Right kidney (tissue), 1 donor: ENCODE data around the gene UPK3BL2.
"Not testable (repeated sequence)": the region's sequence is repeated elsewhere in the genome, so short reads cannot be mapped to it uniquely, and the experiment has no call there.

ENCODE experiments used
- DNase-seq: peaks from one replicate; pipeline ENCODE4 v3.0.0-alpha.2; 2016

Gene UPK3BL2

GRCh38 chr7:102532127-102532526, 11.4 kb downstream of the UPK3BL2 start:
- DNase-seq = not testable (repeated sequence)

DNA sequence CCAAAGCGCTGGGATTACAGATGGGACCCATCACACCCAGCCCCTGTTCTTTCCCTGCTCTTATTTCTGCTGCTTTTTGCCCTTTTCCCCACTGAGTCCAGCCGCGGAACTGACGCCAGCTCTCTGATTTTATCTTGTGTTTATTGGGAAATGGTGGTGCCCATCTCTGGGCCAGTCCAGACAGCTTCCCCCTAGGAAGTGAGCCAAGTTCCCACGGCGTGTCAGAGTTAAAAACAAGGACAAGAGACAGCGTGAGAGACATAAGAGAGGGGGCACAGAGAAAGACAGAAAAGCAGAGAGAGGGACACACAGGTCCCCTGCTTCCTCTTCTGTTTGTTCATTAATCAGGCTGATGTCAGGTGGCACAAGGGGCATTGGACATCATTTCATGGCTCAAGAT, 11.9 kb downstream of the UPK3BL2 start:
- not testable (repeated sequence) for DNase-seq

DNA sequence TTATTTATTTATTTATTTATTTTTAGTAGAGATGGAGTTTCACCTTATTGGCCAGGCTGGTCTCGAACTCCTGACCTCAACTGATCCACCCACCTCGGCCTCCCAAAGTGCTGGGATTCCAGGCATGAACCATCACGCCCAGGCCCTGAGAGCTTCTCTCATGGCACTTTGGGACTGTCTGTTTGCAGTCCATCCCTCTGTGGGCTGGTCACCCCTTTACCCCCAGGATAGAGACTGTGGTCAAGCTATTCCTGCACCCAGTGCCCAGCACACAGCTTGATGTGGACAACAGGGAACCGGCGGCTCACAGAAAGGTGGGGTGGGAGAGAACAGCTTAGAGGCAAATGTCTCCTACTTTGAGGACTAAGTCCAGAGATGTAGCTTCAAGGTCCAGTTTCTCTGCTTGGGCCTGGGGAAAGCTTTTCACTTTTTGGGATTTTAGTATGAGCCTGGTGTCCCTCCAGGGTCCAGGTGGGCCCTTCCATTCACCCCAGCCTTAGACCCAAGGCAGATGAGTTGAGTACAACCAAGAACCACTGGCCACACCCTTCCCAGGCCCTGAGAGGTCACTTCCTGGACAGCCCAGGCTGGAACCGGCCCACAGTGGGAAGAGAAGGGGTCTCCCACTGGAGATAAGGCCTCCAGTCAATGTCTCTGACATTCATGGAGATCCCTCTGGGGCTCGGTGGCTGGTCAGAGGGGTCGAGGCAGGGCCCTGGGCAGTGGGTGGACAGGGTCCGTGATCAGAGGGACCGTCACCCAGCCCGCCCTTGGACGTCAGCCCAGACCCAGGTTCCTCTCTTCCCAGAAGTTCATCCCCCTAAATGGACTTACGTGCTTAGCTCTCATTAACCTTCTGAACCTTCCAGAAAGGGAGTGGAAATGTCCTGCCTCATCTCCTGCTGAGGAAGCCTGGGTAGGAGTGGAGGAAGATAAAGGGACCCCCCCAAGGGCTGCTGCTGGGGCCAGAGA, 15.4 kb downstream of the UPK3BL2 start:
- not testable (repeated sequence) for DNase-seq

DNA sequence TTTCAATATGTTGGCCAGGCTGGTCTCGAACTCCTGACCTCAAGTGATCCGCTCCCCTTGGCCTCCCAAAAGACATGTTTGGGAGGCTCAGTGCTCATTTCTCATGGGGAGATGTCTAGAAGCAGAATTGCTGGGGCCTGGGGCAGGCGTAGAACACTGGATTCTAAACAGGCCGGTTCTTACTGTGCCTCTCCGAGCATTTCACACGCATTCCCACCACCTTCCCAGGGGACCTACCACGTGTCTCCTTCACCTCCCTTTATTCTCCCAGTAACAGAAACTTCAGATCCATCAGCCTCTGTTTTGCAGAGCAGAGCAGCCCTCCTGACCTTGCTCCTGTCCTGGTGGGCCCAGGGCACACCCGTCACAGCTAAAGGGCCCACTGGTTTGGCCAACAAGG, 16.3 kb downstream of the UPK3BL2 start:
- not testable (repeated sequence) for DNase-seq

DNA sequence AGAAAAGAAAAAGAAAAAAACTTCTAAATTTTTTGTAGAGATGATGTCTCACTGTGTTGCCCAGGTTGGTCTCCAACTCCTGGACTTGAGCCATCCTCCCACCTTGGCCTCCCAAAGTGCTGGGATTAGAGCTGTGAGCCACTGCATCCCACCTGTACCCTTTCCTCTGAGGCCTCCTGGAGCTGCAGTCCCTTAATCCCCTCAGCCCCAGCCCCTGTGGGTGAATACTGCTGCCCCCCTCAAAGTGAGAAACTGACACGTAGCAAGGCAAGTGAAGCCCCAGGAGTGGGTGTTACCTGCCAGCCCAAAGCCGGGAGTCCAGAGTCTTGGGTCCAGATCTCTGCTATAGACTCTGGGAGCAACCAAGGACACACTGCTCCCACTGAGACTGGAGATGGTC, 18.7 kb downstream of the UPK3BL2 start:
- not testable (repeated sequence) for DNase-seq

GRCh38 chr7:102520797-102521196, 22.7 kb downstream of the UPK3BL2 start:
- DNase-seq = not testable (repeated sequence)

- DNase-seq = not testable (repeated sequence)
Observed at GRCh38 chr7:102517550-102518147, 25.8 kb downstream of the UPK3BL2 start, which contains the start of gene RASA4B. RASA4B (minus strand) TSS chr7:102517777; CDS start chr7:102517710, 67 bp downstream.

GRCh38 chr7:102516951-102517350, 26.5 kb downstream of the UPK3BL2 start:
- not testable (repeated sequence) for DNase-seq

DNA sequence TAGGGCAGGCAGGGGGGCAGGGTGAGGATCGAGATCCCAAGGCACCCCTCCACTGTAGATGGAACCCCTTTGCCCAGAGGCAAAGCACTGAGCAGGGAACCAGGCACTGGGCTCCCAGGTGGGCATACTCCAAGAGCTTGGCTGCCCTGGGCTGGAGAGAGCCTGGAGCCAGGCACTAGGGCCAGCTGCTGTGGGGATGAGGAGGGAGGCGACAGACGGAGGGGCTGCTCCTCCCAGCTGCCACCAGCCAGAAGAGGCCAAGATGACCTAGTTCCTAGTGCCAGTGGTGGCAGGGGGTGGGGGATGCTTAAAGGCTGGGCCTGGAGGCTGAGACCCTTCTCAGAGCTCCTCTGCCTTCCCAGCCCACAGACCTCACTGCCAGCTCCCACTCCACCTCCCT, 27.6 kb downstream of the UPK3BL2 start:
- DNase-seq = not testable (repeated sequence)

DNA sequence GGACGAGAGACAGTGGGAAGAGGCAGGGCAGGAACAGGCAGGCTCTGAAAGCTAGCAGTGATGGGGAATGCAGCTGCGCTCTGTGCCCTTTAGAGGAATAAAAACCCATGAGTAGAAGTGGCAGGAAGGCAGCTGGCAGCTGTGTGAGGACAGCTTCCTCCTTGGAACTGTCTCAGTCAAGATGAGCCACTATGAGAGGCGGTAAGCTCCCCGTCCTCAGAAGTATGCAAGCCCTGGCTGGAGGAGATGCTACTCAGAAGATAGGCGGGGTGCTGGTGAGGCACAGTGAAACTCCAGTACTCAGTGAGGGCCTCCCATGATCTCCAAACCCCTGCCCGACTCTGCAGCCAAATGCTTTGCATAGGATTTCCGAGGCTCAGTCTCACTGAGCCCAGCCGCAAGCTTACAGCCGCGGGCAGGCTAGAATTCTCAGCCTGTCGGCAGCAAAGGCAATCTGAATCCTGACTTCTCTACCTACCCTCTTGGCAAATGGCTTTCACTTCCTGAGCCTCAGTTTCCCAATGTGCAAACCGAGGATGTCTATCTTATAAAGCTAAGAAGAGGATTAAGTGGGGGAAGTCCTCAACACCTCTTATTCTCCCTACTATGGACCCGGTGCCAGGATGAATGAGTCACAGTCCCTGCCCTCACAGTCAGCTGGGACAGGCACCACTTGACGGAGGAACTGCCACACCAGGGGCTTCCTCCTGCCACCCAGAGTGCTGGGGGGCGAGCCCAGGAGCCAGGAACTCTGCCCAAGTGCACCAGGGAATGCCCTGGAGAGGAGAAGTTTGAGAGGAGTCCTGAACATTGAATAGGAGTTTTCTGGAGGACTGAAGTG, 28.4 kb downstream of the UPK3BL2 start:
- DNase-seq = not testable (repeated sequence)

DNA sequence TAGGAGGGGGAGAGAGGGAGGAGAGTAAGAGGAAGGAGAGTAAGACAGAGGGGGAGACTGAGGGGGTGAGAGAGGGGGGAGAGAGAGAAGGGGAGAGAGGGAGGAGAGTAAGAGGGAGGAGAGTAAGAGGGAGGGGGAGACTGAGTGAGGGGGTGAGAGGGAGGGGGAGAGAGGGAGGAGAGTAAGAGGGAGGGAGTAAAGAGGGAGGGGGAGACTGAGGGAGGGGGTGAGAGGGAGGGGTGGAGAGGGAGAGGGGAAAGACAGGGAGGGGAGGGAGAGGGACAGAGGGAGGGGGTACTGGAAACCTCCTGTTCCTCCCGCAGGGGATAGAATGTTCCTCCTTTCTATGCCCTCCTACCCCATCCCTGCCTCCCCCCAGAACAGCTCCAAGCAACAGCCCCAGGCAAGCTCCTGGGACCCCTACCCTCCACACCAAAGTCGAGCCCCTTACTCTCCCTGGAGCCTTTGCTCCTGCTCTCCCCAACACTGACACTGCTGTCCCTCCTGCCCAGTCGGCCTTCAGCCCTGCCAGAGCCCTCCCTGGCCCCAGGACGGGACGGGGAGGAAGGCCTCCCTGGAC, 30.8 kb downstream of the UPK3BL2 start:
- DNase-seq = peak; percentile 31

DNA sequence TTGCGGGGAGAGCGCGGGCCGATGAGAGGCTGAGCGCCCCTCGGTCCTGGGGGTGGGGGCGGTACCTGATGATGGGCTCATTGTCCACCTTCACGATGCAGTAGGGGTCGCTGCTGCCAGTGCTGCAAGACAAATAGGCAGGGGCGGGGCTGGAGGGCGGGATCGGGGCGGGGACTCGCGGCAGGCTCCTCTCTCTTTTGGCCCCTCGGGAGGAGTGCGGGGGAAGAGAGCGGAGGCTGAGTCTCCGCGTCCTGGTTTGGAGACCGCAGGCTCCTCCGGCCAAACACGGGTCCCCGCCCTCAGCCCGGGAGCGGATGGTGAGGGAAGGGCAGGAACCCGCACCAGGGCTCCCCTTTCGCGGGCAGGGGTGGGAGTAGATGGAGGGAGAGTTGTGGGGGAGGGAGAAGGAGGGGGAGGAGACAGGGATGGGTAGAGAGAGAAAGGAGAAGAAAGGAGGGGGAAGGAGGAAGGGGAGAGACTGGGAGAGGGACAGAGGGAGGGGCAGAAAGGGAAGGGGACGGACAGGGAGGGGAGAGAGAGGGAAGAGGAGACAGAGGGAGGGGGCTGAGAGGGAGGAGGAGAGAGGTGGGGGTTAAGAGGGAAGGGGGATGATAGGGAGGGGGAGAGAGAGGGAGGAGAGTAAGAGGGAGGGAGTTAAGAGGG, 31.5 kb downstream of the UPK3BL2 start:
- DNase-seq = not testable (repeated sequence)

DNA sequence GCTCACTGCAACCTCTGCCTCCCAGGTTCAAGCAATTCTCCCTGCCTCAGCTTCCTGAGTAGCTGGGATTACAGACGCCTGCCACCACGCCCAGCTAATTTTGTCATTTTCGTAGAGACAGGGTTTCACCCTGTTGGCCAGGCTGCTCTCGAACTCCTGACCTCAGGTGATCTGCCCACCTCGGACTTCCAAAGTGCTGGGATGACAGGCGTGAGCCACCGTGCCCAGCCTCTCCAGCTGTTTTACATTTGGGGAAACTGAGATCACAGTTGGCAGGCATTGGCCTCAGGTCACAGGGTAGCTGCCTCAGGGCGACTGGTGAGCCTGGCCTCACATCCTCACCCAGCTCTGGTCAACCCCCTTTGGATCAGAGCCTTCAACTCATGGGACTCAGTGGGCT, 32.9 kb downstream of the UPK3BL2 start:
- not testable (repeated sequence) for DNase-seq

GRCh38 chr7:102507410-102508088, 35.9 kb downstream of the UPK3BL2 start:
- not testable (repeated sequence) for DNase-seq

DNA sequence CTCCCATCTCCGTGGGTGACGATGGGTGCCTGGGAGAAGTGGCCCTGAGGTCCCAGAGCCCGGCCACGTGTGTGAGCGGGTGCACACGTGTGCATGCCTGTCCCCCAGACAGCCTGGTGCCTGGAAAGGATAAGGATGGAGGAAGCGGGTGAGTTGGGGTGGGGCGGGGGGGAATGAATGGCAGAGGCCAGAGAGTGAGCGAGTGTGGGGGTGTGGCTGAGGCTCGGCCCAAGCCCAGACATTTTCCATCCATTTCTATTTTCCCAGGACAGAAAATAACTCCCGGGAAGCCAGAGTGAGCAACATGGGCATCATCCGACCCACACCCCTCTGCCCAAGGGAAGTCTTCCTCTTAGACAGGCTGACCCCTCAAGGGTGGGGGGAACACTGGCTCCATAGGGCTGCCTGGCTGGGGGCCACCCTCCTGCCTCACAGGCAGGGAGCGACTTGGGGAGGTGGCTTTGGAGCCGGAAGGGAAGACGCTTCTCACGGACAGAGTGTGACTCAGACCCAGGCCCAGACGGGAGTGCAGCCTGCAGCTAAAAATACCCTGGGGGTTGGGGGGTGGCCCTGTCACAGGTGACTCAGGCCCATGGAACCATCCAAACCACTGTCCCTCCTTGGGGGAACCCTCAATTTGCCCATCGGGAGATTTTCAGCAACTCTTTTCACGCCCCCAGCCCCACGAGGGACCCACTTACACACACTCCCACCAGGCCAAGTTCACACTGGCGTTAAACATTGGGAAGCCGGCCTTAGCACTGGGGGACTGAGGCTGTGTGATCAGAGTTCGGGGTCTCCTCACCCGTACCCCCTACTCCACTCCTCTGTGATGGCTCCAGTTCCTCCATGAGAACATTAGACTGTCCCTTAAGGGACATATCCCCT, 38.0 kb downstream of the UPK3BL2 start:
- DNase-seq = not testable (repeated sequence)

DNA sequence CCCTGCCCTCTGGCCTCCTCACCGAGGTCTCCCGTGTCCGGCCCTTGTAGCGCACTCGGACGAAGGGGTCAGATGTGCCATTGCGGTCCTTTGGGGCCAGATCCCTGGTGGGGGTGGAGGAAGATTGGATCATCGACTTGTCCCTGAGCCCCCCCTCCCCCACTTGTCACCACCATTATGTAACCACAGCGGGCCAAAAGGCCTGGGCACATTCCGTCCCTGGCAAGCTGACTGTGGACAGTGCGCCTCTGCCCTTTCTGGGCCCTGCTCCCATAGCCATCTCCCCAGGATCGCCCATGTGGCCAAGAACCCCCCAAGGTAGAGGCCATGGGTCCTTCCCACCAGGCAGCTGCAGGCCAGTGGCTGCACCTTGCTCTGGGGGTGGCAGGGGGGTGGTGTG, 40.4 kb downstream of the UPK3BL2 start:
- DNase-seq = not testable (repeated sequence)

- DNase-seq = not testable (repeated sequence)
Observed at GRCh38 chr7:102498321-102498720, 45.2 kb downstream of the UPK3BL2 start.

DNA sequence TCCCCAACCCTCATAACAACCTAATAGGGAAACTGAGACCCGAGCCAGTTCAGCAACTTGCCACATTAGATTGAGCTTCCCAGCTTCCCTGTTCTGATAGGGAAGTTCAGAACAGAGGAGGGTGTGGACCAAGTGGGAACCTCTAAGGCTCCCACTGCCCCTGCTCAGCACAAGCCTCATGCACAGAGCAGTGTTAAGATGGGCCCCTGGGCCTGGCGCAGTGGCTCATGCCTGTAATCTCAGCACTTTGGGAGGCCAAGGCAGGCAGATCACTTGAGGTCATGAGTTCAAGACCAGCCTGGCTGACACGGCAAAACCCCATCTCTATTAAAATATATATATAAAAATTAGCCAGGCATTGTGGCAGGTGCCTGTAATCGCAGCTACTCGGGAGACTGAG, 46.2 kb downstream of the UPK3BL2 start:
- DNase-seq = not testable (repeated sequence)

DNA sequence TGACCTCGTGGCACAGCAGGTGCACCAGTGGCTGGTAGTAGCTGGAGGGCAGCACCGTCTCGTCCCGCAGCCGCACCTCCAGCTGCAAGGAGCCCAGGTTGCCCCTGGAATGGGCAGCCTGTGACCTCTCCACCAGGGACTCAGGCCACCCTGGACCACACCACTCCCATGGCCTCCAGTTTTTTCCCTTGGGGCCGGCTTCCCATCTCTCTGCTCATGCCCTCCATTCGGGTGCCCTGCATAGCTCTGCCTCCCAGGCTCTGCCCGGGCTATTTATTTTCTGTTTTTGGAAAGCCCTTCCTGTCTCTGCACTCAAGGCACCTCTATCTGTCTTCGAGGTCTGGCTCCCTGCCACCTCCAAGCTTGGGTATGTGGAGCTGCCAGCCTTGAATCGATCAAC, 46.6 kb downstream of the UPK3BL2 start:
- not testable (repeated sequence) for DNase-seq
